GM18508 (cell line): ENCODE results near the gene TMEM98.
"Not testable (repeated sequence)": the region's sequence is repeated elsewhere in the genome, so short reads cannot be mapped to it uniquely, and the experiment has no call there.

Experiments
- ATAC-seq: cut with Tn5 transposase; IDR thresholded peaks from one replicate; pipeline ENCODE4 v1.9.1; 2021; ENCODE audit warnings: moderate number of reproducible peaks; ENCODE audit not compliant: insufficient read depth, unreplicated experiment

The TMEM98 gene

DNA sequence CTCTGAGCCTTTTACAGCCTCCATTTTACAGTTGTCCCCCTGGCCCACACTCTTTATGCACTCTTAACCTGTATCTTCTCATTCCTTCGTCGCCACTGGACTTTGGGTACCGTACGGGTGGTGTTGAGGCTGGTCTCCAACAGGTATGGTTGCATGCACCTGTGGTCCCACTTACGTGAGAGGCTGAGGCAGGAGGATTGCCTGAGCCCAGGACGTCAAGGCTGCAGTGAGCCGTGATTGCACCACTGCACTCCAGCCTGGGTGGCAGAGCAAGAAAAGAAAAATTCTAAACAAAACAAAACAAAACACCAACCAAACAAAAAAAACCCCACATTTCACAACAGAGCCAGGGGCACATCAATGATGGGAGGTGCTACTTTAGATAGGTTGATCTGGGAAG lies 14.4 kb upstream of the TMEM98 start:
- no peak for ATAC-seq

- no peak for ATAC-seq
Measured at GRCh38 chr17:32914181-32914580, 13.8 kb upstream of the TMEM98 start.

DNA sequence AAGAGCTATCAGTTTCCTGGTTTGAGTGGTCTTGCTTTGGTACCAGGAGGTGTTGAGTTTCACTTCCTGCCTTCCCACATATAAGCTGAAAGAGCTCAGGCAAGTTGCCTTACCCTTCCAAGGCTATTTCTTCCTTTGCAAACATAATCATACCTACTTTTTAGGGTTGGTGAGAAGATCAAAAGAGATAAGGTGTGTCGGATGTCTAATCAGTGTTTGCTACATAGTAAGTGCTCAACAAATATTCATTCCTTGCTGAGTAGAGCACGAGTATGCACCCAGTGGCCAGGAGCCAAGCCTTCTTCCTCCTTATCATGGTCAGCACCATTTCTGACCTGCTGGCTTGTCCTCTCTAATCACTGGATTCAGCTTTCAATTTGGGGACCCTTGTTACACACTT lies 12.7 kb upstream of the TMEM98 start:
- ATAC-seq = no peak

- ATAC-seq = no peak
Measured at GRCh38 chr17:32916134-32916533, 11.8 kb upstream of the TMEM98 start.

DNA sequence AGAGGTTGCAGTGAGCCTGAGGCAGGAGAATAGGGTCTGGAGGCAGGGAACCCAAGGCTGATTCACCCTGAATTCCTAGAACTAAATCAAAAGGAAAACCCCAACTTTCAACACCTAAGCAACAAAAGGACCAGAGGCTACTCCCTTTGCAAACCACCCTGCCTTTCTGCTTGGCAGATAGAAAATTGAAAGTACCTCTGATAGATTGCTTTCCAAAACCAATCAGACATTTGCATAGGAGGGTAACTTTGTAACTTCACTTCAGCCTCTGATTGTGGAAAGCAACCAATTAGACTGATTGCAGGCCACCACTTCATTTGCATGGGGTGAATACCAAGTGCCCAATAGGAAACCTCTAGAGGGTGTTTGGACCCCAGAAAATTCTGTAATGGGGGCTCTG lies 10.9 kb upstream of the TMEM98 start:
- no peak for ATAC-seq

DNA sequence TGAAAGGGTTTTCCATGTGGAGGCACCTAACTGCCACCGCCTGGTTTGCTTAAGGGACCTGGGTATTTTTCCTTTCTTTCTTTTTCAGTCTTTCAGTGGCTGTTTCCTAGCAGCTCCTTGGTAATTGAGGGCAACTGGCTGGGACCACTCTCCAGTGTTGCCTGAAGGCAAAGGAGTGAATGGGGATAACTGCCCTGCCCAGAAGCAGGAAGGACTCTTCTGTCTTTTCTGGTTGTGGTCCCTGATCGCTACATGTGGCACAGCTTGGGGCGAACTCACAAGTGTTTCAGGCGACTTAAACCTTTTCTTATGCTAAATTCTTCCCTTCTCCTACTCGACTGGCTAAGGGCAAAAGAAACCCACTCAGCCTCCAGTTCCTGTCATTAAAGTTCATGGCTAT lies 10.1 kb upstream of the TMEM98 start:
- no peak for ATAC-seq

GRCh38 chr17:32919876-32920275 lies 8.1 kb upstream of the TMEM98 start:
- not testable (repeated sequence) for ATAC-seq

DNA sequence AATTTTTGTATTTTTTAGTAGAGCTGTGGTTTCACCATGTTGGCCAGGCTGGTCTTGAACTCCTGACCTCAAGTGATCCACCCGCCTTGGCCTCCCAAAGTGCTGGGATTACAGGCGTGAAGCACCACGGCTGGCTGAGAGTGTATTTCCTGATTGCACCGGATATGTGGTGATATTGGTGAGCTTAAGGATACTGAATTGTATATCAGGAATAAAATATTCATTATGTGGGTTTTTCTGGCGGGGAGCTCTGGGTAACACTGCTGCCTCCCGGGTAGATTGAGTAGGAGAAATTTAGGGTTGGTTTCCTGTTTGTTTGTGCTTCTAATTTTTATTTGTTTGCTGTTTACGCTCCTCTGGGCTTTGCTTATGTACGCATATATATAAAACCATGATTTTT lies 7.7 kb upstream of the TMEM98 start:
- no peak for ATAC-seq

DNA sequence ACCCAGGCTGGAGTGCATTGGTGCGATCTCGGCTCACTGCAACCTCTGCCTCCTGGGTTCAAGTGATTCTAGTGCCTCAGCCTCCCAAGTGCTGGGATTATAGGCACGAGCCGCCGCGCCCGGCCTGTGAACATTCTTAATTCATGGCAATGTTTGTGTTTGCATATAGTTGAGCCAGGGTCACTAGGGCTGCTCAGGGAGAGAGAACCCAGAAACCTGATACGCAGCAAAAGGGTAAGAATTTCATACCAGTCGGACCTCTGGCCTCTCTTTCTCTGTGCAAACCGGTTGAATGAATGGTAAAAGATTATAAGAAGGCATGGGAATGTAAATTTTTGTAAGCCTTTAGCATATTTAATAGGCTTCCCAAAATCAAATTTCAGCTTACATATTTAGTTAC lies 6.9 kb upstream of the TMEM98 start:
- no peak for ATAC-seq

GRCh38 chr17:32923905-32924304 lies 4.0 kb upstream of the TMEM98 start:
- ATAC-seq = not testable (repeated sequence)

DNA sequence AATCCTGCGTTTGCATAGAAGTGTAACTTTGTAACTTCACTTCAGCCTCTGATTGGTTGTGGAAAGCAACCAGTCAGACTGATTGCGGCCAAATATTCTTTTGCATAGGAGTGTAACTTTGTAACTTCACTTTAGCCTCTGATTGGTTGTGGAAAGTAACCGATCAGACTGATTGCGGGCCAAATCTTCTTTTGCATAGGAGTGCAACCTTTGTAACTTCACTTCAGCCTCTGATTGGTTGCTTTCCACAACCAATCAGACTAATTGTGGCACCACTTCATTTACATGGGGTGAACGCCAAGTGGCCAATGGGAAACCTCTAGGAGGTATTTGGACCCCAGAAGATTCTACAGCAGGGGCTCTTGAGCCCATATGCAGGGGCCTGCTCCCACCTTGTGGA lies 1.8 kb upstream of the TMEM98 start:
- ATAC-seq = no peak

GRCh38 chr17:32926789-32927188 lies 1.2 kb upstream of the TMEM98 start:
- ATAC-seq = not testable (repeated sequence)

- ATAC-seq = no peak
Measured at GRCh38 chr17:32927201-32927723, 691 bp upstream of the TMEM98 start.

DNA sequence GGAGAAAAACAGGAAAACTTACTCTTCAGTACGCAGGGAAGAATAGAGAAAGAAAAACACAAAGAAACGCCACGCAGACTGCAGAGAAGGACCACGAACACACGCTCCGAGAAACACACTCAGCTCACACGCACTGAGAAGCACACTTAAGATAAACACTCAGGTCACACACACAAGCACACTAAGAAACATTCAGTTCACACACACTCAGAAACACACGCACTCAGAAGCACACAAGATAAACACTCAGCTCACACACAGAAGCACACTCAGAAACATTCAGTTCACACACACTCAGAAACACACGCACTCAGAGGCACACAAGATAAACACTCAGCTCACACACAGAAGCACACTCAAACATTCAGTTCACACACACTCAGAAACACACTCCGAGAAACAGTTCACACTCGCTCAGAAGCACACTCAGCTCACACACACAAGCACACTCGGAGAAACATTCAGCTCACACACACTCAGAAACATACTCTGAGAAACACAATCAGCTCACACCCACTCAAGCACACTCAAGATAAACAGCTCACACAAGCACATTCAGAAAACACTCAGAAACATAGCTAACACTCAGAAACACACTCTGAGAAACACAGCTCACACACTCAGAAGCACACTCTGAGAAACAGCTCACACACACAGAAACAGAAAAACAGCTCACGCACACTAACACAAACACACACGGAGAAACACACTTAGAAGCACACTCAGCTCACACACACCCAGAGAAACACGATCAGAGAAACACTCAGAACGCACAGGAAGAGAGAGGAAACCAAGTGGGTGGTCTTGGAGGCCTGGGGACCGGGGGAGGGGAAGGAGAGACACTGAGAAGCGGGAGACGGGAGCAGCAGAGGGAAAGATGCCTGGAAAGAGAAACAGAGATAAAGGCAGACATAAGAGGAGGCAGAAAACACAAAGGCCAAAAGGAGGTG lies 908 bp downstream of the TMEM98 start:
- no peak for ATAC-seq

GRCh38 chr17:32929588-32929987 lies 1.6 kb downstream of the TMEM98 start:
- no peak for ATAC-seq

DNA sequence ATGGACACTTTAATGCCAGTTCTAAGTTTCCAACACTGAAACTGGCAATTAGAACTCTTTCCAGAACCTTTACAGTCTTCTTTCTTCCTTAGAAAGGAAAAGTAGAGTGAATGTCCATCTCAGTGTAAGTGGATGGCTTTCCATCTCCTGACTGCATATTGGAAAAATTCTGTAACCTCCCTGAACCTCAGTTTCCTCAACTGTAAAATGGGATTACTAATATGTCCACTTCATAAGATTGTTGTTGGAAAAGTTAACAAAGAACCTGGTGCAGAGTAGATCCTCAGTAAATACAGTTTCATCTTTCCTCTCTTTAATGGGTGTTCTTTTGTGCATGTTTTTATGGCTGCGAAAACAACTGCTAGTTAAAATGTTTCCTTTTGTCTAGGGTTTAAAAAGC lies 2.6 kb downstream of the TMEM98 start:
- ATAC-seq = no peak

DNA sequence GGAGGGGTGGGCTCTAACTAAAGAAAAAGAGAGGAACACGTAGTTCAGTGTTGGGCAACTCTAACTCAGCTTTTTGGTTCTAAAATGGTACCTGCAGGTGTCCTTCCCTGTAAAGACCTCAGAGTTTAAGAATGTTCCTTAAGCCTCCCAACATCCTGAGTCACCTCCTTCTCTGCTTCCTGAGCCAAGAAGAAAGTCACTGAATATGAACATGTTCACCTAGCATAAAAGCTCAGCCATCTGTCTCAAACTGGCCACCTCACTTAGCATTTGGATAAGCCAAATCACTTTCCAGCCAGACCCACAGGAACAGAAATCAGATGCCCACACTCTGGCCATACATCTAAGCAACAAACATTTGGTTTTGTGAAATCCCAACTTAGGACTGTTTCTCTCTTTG lies 3.7 kb downstream of the TMEM98 start:
- no peak for ATAC-seq

DNA sequence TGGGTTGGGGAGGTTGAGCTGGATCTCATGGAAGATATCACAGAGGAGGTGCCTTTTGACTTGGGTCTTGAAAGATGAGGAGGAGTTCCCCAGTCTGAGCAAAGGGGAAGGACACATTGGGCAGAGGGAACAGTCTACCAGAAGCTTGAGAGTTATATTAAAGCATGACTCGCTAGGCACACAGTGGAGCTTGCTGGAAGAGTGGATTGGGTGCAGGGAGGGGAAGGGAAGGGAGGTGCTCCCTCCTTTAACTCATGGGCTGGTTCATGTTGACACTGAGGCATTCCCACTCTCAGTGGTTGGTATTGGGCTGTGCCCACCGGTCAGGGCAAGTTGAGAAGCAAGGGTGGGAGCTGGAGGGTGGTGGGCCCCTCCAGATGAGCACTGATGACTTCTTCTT lies 5.9 kb downstream of the TMEM98 start:
- ATAC-seq = no peak

DNA sequence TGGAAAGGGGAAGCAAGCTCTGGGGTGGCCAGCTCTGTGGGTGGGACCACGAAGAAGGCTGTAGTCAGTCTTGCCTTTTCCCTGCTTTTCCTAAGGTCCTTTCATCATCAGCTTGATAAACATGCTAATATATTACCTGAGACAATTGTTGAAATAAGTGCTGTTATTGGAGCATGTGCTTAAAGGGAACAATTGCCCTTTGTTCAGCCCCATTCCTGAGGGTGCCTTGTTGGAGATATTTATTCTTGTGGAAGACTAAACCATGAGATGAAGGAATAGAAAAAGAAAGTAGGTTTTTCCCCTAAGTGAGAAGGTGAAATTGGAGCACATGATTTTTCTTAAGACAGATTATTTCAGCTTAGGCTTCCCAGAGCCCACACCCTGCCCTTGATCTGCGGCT lies 7.8 kb downstream of the TMEM98 start:
- ATAC-seq = no peak

DNA sequence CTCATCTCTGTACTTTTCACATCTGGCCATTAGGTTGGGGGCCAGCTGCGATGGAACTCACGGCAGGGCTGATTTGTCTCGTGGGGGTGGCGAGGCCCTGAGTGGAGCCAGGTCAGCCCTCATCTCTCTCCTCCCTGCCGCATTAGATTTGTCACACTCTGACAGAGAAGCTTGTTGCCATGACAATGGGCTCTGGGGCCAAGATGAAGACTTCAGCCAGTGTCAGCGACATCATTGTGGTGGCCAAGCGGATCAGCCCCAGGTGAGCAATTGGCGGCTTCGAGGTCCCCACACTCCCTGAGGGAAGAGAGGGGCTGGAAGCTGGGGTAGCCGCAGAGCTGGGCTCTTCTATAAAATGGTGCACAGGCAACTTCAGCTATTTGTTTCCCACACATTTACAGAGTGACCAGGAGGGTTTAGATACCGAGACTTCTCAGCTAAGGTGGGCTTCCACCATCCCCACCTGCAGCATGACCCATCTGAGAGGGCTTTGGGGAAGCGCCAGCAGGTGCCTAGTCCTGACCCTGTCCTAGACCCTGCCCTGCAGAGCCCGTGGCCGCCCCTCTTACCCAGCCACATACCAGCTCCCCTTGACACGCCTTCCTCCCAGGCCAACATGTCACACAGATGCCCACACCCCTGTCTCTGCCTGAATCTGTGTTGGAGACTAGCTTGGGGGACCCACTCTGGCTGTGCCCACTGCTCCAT lies 8.4 kb downstream of the TMEM98 start:
- ATAC-seq = no peak

DNA sequence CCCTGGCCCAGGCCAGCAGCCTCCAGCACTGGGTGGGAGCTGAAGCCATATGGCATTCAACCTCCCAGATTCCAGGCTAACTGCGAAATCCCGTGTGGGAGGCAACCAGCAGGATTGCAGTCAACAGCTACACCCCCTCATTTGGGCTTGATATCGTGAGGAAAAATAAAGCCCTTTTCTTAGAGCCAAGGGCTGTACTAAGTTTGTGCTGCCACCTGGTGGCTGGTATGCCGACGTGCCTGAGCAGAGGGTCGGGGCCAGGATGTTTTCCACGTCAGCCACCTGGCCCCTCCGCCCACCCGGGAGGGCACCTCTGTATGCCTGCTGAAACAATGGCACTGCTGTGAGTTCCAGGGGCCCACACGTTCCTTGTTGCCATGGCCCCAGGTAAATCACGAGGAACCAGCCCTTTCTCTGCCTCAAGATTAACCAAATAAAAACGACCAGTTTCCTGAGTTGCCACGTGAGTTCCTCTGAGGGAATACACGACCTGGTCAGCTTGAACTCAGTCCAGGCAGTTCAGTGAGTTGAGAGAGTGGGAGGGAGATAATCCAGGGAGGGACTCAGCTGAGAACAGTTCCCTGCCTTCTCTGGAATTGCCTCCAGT lies 9.0 kb downstream of the TMEM98 start:
- no peak for ATAC-seq
